Activated T-helper 9 cell treated with anti-CD3 and anti-CD28 coated beads, Interleukin-2, amount 50 U/mL, for 16 hours (primary cell): ENCODE data around the gene MARCHF7.
"Not testable (repeated sequence)": the region's sequence is repeated elsewhere in the genome, so short reads cannot be mapped to it uniquely, and the experiment has no call there.

Experiments
- DNase-seq: peaks from one replicate; pipeline ENCODE4 v3.0.0-alpha.2; 2020; ENCODE audit warnings: low read depth

The MARCHF7 gene

DNA sequence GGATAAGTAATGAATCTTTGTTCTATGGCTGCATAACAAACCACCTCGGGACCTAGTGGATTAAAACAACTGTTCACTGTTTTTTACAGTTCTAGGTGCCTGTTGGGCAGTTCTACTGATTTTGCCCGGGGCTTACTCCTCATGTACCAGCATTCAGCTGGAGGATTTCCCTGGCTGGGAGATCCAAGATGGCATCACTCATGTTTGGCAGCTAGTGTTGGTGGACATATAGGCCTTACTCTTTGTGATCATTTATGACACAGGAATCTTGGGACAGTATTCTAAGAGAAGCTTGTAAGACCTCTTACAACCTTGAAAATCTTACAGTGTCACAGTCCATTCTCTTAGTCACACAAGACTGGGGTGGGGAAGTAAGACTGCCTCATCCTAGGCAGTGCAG is 4.6 kb downstream of the MARCHF7 start:
- no peak for DNase-seq

DNA sequence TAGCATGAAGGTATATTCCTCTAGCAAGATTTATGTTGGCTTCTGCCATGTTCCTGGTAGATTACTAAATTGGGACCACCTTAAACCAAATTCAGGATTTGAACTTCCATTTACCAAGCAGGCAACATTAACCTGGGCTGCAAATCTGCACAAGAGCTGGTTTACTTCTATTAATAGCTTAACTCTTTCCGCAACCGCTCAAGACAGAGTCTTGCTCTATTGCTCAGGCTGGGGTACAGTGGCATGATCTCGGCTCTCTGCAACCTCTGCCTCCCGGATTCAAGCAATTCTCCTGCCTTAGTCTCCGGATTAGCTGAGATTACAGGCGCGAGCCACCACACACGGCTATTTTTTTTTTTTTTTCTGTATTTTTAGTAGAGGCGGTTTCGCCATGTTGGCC is 8.4 kb downstream of the MARCHF7 start:
- DNase-seq = no peak

- no peak for DNase-seq
Observed at GRCh38 chr2:159722580-159722979, 10.3 kb downstream of the MARCHF7 start.

DNA sequence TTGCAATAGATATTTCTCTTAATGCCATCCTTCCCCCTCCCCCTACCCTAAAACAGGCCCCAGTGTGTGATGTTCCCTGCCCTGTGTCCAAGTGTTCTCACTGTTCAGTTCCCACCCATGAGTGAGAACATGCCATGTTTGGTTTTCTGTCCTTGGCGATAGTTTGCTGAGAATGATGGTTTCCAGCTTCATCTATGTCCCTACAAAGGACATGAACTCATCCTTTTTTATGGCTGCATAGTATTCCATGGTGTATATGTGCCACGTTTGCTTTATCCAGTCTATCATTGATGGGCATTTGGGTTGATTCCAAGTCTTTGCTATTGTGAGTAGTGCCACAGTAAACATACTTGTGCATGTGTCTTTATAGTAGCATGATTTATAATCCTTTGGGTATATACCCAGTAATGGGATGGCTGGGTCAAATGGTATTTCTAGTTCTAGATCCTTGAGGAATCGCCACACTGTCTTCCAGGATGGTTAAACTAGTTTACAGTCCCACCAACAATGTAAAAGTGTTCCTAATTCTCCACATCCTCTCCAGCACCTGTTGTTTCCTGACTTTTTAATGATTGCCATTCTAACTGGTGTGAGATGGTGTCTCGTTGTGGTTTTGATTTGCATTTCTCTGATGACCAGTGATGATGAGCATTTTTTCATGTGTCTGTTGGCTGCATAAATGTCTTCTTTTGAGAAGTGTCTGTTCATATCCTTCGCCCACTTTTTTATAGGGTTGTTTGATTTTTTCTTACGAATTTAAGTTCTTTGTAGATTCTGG is 12.7 kb downstream of the MARCHF7 start:
- not testable (repeated sequence) for DNase-seq

DNA sequence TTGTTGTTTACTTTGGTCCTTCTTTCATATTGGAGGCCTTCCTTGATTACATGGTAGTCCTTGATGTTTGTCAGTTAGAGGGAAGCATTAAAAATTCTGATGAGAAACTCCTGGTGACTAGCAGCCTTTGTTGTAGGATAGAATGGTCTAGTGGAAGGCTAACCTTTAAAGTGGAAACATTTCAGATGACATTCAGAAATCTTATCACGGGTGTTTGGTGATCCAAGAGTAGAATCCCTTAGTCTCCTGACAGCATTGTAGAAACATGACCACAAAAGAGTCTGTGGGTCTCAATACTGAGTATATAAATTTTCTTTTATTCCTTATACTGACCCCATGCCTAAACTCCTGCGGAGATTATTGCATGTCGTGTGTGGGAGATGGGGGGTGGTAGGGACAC is 13.4 kb downstream of the MARCHF7 start:
- no peak for DNase-seq

DNA sequence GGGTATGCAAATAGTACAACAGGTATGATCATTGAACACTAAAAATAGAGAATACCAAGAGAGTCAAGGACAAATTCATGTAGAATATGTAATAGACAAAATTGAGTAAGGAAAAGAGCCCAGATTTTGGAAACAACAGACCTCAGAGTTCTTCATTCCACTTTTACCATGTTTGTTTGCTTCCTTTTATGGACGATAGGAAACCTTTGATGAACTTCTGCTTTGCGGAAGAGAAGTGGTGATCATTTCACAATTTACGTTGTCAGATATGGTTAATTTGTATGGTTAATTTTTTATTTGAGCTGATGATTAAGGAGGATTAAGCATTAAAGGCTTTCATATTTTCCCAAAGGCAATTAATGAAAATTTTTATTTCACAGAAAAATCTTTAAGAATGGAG is 16.3 kb downstream of the MARCHF7 start:
- DNase-seq = no peak

DNA sequence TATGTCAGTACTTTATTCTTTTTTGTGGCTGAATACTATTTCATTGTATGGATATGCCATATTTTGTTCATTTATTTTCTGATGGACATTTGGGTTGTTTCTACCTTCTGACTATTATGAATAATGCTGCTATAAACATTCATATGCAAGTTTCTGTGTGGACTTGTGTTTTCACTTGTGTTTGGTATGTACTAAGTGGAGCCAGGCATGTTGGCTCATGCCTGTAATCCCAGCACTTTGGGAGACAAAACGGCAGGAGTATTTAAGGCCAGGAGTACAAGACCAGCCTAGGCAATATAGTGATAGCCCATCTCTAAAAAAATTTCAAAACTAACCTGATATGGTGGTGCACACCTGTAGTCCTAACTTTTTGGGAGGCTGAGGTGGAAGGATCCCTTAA is 23.3 kb downstream of the MARCHF7 start:
- no peak for DNase-seq

DNA sequence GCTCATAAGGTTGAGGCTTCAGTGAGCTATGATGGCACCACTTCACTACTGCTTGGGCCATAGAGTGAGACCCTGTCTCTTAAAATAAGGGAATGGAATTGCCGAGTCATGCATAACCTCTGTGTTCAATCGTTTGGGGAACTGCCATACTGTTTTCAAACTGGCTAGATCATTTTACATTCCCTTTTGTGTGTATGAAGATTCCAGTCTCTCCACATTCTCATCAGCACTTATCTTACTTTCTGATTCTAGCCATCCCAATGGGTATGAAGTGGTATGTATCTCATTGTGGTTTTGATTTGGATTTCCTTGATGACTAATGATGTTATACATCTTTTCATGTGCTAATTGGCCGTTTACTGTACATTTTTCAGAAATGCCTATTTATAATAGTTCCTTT is 23.7 kb downstream of the MARCHF7 start:
- DNase-seq = no peak

GRCh38 chr2:159737292-159737916 is 25.1 kb downstream of the MARCHF7 start:
- no peak for DNase-seq

- no peak for DNase-seq
Observed at GRCh38 chr2:159737917-159738296, 25.6 kb downstream of the MARCHF7 start.

- no peak for DNase-seq
Observed at GRCh38 chr2:159738509-159739390, 26.4 kb downstream of the MARCHF7 start.

DNA sequence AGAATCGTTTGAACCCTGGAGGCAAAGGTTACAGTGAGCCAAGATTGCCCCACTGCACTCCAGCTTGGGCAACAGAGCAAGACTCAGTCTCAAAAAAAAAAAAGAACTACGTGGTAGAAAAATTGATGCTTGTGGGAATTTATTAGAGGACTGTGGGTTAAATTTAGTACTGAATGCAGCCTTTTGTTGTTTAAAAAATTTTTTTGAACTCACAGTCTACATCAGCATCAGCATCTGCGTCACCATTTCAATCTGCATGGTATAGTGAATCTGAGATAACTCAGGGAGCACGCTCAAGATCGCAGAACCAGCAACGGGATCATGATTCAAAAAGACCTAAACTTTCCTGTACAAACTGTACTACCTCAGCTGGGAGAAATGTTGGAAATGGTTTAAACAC is 30.5 kb downstream of the MARCHF7 start:
- no peak for DNase-seq

DNA sequence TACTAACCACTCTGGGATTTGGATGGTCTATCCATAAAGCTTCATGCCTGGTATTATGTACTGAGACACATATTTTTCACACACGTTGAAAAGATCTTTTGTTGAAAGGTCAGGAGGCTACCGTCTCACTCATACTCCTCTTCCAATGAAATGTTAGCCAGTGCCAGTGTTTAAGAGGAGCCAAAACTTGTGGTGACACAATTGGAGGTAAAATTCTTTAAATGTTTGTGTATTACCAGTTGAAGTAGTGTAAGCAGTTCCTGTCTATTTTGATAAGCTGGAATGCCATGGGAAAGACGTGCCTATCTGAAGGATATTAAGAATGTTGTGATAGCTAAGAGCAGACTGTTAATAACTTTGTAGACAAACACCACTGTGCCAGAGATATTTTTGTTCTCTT is 32.1 kb downstream of the MARCHF7 start:
- no peak for DNase-seq

DNA sequence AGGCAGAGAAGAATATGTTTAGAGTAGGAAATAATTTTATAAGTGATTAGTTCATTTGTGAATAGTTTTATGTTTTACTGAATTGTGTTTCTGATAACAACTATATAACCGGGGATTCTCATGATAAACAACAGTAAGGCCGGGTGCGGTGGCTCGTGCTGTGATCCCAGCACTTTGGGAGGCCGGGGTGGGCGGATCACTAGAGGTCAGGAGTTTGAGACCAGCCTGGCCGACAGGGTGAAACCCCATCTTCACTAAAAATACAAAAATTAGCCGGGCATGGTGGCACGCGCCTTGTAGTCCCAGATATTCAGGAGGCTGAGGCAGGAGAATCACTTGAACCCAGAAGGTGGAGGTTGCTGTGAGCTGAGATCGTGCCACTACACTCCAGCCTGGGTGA is 32.9 kb downstream of the MARCHF7 start:
- DNase-seq = not testable (repeated sequence)

DNA sequence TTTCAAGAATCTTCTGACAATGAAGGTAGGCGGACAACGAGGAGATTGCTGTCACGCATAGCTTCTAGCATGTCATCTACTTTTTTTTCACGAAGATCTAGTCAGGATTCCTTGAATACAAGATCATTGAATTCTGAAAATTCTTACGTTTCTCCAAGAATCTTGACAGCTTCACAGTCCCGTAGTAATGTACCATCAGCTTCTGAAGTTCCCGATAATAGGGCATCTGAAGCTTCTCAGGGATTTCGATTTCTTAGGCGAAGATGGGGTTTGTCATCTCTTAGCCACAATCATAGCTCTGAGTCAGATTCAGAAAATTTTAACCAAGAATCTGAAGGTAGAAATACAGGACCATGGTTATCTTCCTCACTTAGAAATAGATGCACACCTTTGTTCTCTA is 35.8 kb downstream of the MARCHF7 start:
- no peak for DNase-seq

- DNase-seq = no peak
Observed at GRCh38 chr2:159750873-159751272, 38.6 kb downstream of the MARCHF7 start.

- DNase-seq = no peak
Observed at GRCh38 chr2:159753797-159754196, 41.5 kb downstream of the MARCHF7 start.

- no peak for DNase-seq
Observed at GRCh38 chr2:159755014-159755413, 42.7 kb downstream of the MARCHF7 start.

DNA sequence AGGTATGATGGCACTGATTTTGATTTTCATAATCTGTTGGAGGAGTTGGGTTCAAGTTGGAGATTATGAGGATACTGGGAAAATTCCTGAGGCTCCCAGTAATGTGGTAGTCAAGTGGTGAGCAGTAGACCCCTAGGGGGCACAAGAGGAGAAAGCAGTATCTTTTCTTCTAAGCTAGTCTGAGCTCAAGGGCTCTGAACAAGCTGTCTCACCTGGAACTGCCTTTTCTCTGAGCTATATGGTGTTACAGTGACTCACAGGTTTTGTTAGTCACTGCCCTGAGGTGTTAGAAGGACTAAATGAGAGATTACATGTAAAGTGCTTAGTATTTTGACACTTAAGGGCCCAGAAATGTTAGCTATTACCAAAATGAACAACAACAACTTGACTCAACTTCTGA is 43.5 kb downstream of the MARCHF7 start:
- no peak for DNase-seq

DNA sequence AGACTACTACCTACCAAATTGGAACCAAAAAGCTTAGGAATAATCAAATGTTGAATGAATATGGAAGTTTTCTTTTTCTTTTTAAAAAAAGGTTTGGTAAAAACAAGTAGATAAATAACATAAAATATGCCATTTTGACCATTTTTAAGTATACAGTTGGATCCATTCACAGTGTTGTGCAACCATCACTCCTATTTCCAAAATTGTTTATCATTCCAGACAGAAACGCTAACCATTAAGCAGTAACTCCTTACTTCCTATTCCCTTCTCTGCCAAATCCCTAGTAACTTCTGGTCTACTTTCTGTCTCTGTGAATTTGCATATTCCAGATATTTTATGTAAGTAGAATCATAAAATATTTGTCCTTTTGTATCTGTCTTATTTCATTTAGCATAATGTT is 45.9 kb downstream of the MARCHF7 start:
- no peak for DNase-seq

DNA sequence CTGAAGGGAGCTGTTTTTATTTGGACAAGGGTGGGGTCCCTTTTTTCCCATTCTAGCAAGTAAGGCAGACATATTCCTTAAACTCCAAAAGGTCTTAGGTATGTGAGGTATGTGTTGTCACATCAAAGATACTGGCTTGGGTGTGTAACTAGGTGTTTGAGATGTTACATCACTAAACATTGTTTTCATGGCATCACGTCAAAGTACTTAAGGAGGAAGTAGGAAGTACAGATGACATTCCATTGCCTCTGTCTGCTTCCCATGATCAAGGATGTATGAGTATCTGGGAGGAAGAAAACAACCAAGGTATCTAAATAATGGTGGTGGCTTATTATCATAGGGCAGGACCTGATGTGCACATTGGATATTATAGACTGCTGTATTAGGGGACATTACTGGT is 46.4 kb downstream of the MARCHF7 start:
- DNase-seq = no peak

GRCh38 chr2:159759577-159759976 is 47.3 kb downstream of the MARCHF7 start:
- DNase-seq = no peak

DNA sequence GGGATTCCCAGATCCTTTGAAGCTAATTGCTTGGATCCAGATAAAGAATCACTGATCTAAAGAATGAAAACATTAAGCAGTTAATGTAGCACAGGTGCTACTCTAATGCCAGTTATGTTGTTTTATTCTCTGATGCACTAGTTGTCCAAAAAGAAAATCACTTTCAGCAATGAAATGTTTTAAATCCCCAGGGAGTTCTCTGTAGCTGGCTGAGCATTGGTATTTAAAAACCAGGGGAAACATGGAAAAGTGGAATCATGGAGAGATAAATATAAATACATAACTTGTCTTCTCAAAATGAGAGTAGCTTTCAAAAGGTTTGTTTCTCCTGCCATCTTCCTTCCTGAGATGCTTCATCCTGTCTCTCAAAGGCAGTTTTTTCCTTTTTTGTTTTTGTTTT is 48.0 kb downstream of the MARCHF7 start:
- no peak for DNase-seq
